Activated CD8-positive, alpha-beta memory T cell treated with anti-CD3 and anti-CD28 coated beads, Interleukin-2, amount 10 ng/mL, durations not matched to agents 7 days and 5 days (primary cell): ENCODE data around the gene CLDN9. TPM values are rescaled to one million over a fixed set of nuclear protein-coding genes. Genes with fewer than 3 reads are reported as not detected.

Source experiments
- ATAC-seq: fragments of 150-1000 bp; cut with Tn5 transposase; one replicate; pipeline ENCODE4 v1.10.0; 2021; ENCODE audit warnings: moderate library complexity
- CTCF ChIA-PET: fragments of 350-600 bp; sonication (Branson Sonifier 250); formaldehyde crosslinking; loops from one replicate; lab custom pipeline; 2021; ENCODE audit warnings: antibody characterized with exemption; lab: Charles Lee
- DNase-seq: peaks from one replicate; pipeline ENCODE4 v3.0.0-alpha.2; 2020
- H3K27ac Mint-ChIP-seq: one replicate; pipeline ENCODE4 v1.8.0; 2021; ENCODE audit warnings: mild to moderate bottlenecking, mixed read lengths
- H3K27me3 Mint-ChIP-seq: one replicate; pipeline ENCODE4 v1.8.0; 2021; ENCODE audit warnings: mixed read lengths
- H3K36me3 Mint-ChIP-seq: one replicate; pipeline ENCODE4 v1.8.0; 2021; ENCODE audit warnings: mild to moderate bottlenecking, mixed read lengths
- H3K4me1 Mint-ChIP-seq: one replicate; pipeline ENCODE4 v1.8.0; 2021; ENCODE audit warnings: mixed read lengths
- H3K4me3 Mint-ChIP-seq: one replicate; pipeline ENCODE4 v1.8.0; 2021; ENCODE audit warnings: mild to moderate bottlenecking, moderate library complexity, mixed read lengths
- H3K9me3 Mint-ChIP-seq: one replicate; pipeline ENCODE4 v1.8.0; 2022; ENCODE audit warnings: low read depth, mixed read lengths
- total RNA-seq, 2 experiments: library from RNA; stranded (reverse); gene quantifications; one replicate each; pipeline ENCODE4 v1.2.3, GENCODE V29; 2021

Gene CLDN9, protein sequence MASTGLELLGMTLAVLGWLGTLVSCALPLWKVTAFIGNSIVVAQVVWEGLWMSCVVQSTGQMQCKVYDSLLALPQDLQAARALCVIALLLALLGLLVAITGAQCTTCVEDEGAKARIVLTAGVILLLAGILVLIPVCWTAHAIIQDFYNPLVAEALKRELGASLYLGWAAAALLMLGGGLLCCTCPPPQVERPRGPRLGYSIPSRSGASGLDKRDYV
- under 1 TPM; 0.09 to 0.15 TPM for total RNA-seq

DNA sequence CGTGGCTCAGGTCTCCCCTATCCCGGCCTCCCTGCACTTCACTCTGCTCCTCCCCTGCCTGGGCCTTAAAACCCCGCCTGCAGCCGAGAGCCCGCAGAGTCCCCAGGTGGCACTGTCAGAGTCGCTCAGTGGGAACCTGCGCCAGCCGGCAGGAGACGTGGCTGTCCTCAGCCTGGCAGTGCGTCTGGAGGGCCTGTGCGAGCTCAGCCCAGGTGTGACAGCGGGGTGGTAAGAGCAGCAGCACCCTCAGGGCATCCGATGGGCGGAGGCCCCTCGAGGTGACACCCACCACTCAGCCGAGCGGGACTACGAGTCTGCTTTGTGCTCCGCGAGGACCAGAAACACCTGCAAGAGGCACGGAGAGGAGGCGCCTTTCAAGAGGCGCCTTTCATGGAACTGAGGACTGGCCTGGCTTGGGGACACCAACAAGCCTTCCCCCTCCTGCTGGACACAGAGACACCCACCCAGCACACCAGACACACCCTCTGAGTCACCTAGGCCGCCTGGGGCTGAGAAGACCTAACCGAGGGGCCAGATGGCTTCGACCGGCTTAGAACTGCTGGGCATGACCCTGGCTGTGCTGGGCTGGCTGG, at the start of gene CLDN9:
CLDN9 (plus strand) TSS at position 96 of the 593 bp plus-strand sequence; CDS start at position 536, 440 bp downstream.
- CTCF ChIA-PET: interaction anchor here (19.2 kb wide), 1 partner anchor 14 kb away, joined by 370 read pairs; the partner anchor contains the start of genes HCFC1R1, THOC6 and TNFRSF12A
- ATAC-seq (no peak), DNase-seq (no peak)
- H3K36me3 Mint-ChIP-seq: no peaks in the 10 kb centered on the region
- no peak within 1 kb of the TSS for H3K27ac Mint-ChIP-seq
- no peak within 1 kb of the TSS for H3K4me3 Mint-ChIP-seq
- peaks cover 31% of the 10 kb centered on the region for H3K27me3 Mint-ChIP-seq
- no peaks in the 10 kb centered on the region for H3K9me3 Mint-ChIP-seq
- H3K4me1 Mint-ChIP-seq: peaks cover 10% of the 10 kb centered on the region

DNA sequence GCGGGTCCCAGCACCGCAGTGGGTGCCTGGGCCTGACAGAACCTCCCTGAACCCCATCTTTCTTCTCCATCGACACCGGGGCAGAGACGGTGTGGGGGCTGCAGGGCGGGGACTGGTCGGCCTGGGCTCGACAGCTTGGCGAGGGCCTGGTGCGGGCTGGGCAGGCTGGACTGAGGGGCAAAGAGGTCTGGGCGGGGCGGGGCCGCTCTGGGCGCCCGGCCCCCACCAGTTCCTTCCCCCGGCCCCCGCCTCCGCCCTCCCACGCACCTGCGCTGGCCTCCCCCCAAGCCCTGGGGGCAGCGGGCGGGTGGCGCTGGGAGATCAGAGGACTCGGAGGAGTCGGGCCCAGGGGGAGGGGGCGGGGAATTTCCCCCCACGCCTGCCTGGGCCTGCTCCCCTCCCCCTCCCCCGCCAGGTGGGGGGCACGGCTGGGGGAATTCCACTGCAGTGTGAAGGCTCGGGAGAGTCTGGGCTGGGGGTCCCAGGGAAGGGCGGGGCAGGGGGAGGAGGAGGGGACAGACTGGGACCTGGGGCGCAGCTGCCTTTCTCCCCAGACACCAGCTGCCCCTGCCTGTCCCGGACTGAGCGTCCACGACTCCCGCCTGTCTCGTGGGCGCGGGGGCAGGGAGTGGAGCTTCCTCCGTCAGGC, 49.5 kb upstream of the CLDN9 start:
- DNase-seq: no peak
- peaks cover under 1% of the 10 kb centered on the region for H3K36me3 Mint-ChIP-seq
- no peak overlapping the region for H3K27ac Mint-ChIP-seq

DNA sequence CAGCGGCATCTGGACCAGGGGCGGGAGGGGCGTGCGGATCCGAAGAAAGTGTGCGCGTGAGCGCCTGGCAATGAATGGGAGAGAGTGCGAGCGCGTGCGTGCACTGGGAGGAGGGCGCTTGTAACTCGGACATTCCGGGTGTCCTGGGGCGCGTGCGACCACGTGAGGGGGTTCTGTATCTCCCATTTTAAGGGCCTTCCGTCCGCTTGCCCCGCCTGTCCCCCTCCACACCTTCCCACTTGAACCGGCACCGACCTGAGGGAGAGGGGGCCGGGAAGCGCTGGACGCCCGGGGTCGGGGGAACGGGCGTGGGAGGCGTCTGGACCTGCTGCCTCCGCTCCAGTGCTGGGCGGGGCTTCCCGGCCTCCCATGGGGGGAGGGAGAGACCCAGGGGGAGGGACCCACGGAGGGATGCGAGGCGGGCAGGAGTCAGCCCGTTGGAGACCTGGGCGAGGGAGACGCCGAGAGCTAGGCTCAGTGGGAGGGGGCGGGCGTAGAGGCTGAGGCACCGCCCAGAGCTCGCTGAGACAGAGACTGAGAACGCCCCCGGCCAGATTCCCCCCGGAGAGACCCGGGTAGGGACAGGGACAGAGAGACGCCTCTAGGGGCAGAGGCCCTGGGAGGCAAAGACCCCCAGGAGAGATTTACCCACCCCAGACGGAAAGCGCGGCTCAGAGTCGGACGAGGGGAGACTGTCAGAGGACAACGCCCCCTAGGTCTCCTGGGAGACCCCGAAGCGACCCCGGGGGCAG, 48.8 kb upstream of the CLDN9 start, which contains the start of gene KREMEN2:
KREMEN2 (plus strand) TSS at position 553 of the 752 bp plus-strand sequence. CDS start 246 bp downstream, outside the sequence.
- no peak for ATAC-seq
- peak; percentile 47 for DNase-seq
- H3K27me3 Mint-ChIP-seq: peaks cover 43% of the 10 kb centered on the region
- peaks cover 2% of the 10 kb centered on the region for H3K36me3 Mint-ChIP-seq
- H3K4me3 Mint-ChIP-seq: peak within 1 kb of the TSS; percentile 51
- CTCF ChIA-PET: interaction anchor here (0.8 to 2.0 kb wide), 5 partner anchors 11 to 51 kb away, joined by 3 to 5 read pairs (median 4); no protein-coding TSS in a partner anchor
- peaks cover 30% of the 10 kb centered on the region for H3K4me1 Mint-ChIP-seq
- no peaks in the 10 kb centered on the region for H3K9me3 Mint-ChIP-seq
- H3K27ac Mint-ChIP-seq: no peak within 1 kb of the TSS

More for the DNA sequence above, 49.5 kb upstream of the CLDN9 start:
- peaks cover 23% of the 10 kb centered on the region for H3K4me1 Mint-ChIP-seq
- CTCF ChIA-PET: interaction anchor here (0.6 to 2.4 kb wide), 7 partner anchors 12 to 44 kb away, joined by 3 to 6 read pairs (median 4); no protein-coding TSS in a partner anchor
- H3K9me3 Mint-ChIP-seq: no peaks in the 10 kb centered on the region
- H3K4me3 Mint-ChIP-seq: no peak overlapping the region
- H3K27me3 Mint-ChIP-seq: peaks cover 39% of the 10 kb centered on the region
- ATAC-seq: no peak

DNA sequence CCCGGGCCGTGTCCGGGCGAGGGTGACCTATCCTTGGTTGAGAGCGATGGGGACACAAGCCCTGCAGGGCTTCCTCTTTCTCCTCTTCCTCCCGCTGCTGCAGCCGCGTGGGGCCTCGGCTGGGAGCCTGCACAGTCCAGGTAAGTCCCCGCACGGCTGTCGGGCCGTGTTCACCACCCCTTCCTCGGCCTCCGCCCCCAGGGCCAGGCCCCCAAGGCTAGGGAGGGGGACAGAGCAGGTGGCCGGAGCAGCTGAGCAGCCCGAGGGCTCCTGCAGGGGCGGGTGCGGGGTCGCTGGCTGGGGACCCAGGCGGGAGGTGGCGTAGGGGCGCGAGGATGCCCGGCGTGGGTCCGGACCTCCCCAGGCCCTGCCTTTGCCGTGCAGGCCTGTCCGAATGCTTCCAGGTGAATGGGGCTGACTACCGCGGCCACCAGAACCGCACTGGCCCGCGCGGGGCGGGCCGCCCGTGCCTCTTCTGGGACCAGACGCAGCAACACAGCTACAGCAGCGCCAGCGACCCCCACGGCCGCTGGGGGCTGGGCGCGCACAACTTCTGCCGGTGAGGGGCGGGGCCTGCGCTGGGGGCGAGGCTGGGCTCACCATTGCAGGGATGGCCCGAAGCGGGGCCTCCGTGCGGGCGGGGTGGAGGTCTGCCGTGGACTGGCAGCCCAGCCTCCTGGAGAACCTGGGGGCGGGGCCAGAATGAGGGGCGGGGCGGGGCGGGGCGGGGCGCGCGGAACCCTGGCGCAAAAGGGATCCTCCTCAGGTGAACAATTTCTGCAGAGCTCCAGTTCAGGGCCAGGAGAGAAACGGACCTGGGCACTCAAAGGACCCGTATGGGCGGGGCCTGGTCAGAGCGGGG, 48.0 kb upstream of the CLDN9 start:
- H3K36me3 Mint-ChIP-seq: peaks cover 2% of the 10 kb centered on the region
- CTCF ChIA-PET: interaction anchor here (0.7 to 2.0 kb wide), 12 partner anchors 13 to 211 kb away, joined by 3 to 5 read pairs (median 4); partner anchors contain the start of gene FLYWCH1
- H3K27me3 Mint-ChIP-seq: peaks cover 41% of the 10 kb centered on the region
- ATAC-seq (peak; percentile 30), DNase-seq (peak; percentile 81)
- H3K4me3 Mint-ChIP-seq: peak overlapping the region; percentile 43
- H3K4me1 Mint-ChIP-seq: peaks cover 30% of the 10 kb centered on the region
- H3K9me3 Mint-ChIP-seq: no peaks in the 10 kb centered on the region
- H3K27ac Mint-ChIP-seq: no peak overlapping the region

DNA sequence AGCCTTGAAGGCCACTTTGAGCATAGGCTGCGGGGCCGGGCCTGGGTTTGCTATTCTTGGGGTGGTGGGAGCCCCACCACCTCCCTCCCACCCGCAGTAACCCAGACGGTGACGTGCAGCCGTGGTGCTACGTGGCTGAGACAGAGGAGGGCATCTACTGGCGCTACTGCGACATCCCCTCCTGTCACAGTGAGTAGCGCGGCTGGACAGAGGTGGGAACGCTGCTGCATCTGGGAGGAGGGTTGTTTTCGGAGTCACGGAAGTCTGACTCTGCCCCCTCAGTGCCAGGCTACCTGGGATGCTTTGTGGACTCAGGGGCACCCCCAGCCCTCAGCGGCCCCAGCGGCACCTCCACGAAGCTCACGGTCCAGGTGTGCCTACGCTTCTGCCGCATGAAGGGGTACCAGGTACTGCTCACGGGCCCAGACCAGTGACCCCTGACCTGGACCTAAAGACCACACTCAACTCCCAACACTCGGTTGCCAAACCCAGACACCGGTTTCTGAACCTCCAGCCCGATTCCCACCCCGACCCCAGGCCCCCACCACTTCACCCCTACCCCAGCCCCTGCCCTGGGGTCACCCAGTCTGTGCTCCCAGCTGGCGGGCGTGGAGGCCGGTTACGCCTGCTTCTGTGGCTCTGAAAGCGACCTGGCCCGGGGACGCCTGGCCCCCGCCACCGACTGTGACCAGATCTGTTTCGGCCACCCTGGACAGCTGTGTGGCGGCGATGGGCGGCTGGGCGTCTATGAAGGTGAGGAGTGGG, 46.5 kb upstream of the CLDN9 start:
- H3K27ac Mint-ChIP-seq: no peak overlapping the region
- peak overlapping the region; percentile 43 for H3K4me3 Mint-ChIP-seq
- peaks cover 4% of the 10 kb centered on the region for H3K36me3 Mint-ChIP-seq
- peaks cover 38% of the 10 kb centered on the region for H3K4me1 Mint-ChIP-seq
- CTCF ChIA-PET: interaction anchor here (0.8 to 1.6 kb wide), 6 partner anchors 38 to 61 kb away, joined by 3 to 5 read pairs (median 4); partner anchors contain the start of gene TNFRSF12A
- ATAC-seq (no peak), DNase-seq (no peak)
- no peaks in the 10 kb centered on the region for H3K9me3 Mint-ChIP-seq
- H3K27me3 Mint-ChIP-seq: peaks cover 35% of the 10 kb centered on the region

DNA sequence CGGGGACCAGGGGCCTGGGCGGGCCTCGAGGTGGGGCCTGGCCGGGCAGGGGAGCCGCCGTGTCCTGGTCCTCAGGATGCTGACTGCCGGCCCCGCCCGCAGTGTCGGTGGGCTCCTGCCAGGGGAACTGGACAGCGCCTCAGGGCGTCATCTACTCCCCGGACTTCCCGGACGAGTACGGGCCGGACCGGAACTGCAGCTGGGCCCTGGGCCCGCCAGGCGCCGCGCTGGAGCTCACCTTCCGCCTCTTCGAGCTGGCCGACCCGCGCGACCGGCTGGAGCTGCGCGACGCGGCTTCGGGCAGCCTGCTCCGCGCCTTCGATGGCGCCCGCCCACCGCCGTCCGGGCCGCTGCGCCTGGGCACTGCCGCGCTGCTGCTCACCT, 45.9 kb upstream of the CLDN9 start:
- no peak for ATAC-seq
- no peak for DNase-seq
- H3K4me1 Mint-ChIP-seq: peaks cover 36% of the 10 kb centered on the region
- H3K36me3 Mint-ChIP-seq: peaks cover 4% of the 10 kb centered on the region
- CTCF ChIA-PET: interaction anchor here (1.0 to 2.0 kb wide), 6 partner anchors 11 to 62 kb away, joined by 3 to 8 read pairs (median 4); no protein-coding TSS in a partner anchor
- H3K4me3 Mint-ChIP-seq: no peak overlapping the region
- H3K27me3 Mint-ChIP-seq: peaks cover 33% of the 10 kb centered on the region
- H3K9me3 Mint-ChIP-seq: no peaks in the 10 kb centered on the region
- no peak overlapping the region for H3K27ac Mint-ChIP-seq

DNA sequence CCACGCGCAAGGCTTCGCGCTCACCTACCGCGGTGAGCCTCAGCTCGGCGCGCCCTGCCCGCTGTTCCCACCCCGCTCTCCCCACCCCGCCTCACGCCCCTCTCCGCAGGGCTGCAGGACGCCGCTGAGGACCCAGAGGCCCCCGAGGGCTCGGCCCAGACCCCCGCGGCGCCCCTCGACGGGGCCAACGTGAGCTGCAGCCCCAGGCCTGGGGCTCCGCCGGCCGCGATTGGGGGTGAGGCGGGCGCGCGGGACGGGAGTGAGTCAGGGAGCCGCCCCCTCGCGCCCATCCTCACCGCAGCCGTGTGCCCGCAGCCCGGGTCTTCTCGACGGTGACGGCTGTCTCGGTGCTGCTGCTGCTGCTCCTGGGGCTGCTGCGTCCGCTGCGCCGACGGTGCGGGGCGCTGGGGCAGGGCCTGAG, 45.5 kb upstream of the CLDN9 start:
- CTCF ChIA-PET: interaction anchor here (1.0 to 2.0 kb wide), 7 partner anchors 11 to 61 kb away, joined by 3 to 8 read pairs (median 3); no protein-coding TSS in a partner anchor
- H3K9me3 Mint-ChIP-seq: no peaks in the 10 kb centered on the region
- ATAC-seq (no peak), DNase-seq (no peak)
- H3K36me3 Mint-ChIP-seq: peaks cover 8% of the 10 kb centered on the region
- H3K4me1 Mint-ChIP-seq: peaks cover 40% of the 10 kb centered on the region
- no peak overlapping the region for H3K4me3 Mint-ChIP-seq
- no peak overlapping the region for H3K27ac Mint-ChIP-seq
- H3K27me3 Mint-ChIP-seq: peaks cover 29% of the 10 kb centered on the region

DNA sequence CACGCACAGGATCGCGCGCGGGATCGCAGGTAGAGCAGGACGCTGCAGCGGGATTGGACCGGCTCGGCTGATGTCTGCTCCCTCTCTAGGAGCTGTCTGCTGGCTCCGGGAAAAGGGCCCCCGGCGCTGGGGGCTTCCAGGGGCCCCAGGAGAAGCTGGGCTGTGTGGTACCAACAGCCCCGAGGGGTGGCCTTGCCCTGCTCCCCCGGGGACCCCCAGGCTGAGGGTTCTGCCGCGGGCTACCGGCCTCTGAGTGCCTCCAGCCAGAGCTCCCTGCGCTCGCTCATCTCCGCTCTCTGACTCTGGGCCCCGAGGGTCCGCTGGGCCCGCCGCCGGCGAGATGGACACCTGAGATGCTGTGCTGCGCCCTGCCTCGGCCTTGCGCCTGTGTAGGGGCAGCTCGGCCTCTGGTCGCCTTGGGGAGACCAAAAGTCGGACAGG, 45.0 kb upstream of the CLDN9 start:
- ATAC-seq (no peak), DNase-seq (no peak)
- Mint-ChIP-seq H3K36me3 (peaks cover 10% of the 10 kb centered on the region), H3K27me3 (peaks cover 25% of the 10 kb centered on the region), H3K9me3 (no peaks in the 10 kb centered on the region), H3K4me1 (peaks cover 40% of the 10 kb centered on the region), H3K4me3 (no peak overlapping the region), H3K27ac (no peak overlapping the region)
- CTCF ChIA-PET: interaction anchor here (0.6 to 2.0 kb wide), 8 partner anchors 10 to 377 kb away, joined by 3 to 8 read pairs (median 3); no protein-coding TSS in a partner anchor

DNA sequence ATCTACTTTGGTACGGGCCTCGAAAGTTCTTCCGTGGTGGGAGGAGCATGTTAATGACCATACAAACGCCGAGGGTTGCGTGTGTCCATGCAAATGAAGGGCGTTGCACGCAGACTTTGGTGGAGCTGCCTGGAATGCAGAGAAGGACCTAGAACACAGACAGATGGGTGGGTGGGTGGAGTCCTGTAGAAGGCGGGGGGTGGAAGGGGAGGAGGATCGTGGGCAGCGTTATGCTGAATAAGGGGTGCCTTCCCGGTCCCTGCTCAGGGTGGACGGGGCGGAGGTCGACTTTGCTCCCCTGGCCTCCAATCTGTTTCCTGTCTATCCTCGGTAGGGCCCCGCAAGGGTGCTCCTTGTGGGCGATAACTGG, 44.4 kb upstream of the CLDN9 start:
- H3K36me3 Mint-ChIP-seq: peaks cover 12% of the 10 kb centered on the region
- no peak for ATAC-seq
- peaks cover 23% of the 10 kb centered on the region for H3K27me3 Mint-ChIP-seq
- no peak for DNase-seq
- H3K27ac Mint-ChIP-seq: peak overlapping the region; percentile 76
- H3K4me1 Mint-ChIP-seq: peaks cover 40% of the 10 kb centered on the region
- peak overlapping the region; percentile 71 for H3K4me3 Mint-ChIP-seq
- CTCF ChIA-PET: interaction anchor here (0.6 to 2.0 kb wide), 4 partner anchors 9 to 378 kb away, joined by 3 to 8 read pairs (median 4); no protein-coding TSS in a partner anchor
- no peaks in the 10 kb centered on the region for H3K9me3 Mint-ChIP-seq

DNA sequence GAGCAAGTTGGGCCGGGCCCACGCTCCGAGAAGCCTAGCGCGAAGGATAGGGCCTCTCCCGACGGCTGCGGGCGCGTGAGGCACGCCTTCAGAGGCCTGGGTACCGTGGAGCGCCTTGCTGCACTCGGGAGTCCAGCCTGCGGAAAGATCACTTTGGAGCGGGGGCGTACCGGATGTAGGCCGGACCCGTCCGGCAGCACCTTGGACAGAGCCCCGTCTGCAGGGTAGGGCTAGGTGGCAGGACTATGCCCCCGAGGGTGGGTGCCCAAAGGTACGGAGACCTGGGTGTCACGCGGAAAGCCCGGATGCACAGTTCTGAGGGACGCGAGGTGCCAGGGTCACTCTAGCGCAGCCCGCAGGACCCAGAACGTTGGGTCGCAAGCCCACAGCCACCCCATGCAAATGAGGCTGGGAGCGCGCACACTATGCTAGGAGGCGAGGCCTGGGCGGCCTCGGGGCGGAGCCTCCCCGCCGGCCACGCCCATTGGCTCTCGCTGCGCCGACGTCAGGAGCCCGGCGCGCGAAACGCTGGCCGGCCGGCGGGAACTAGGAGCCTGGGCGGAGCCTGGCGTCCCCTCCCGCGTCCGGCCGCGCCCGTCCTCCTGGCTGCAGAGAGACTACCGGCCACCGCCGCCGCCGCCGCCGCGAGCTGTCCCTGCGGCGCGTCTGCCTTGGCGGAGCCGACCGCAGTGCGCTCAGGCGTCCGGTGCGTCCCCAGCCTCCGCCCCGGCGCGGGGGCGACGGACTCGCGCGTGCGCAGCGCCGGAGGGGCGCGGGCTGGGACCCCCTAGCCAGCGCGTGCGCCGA, 43.8 kb upstream of the CLDN9 start, which contains the start of gene PAQR4:
PAQR4 (plus strand) TSS at position 611 of the 807 bp plus-strand sequence. CDS start 327 bp downstream, outside the sequence.
- peaks cover 13% of the 10 kb centered on the region for H3K36me3 Mint-ChIP-seq
- no peaks in the 10 kb centered on the region for H3K9me3 Mint-ChIP-seq
- ATAC-seq: peak; percentile 75
- H3K27me3 Mint-ChIP-seq: peaks cover 18% of the 10 kb centered on the region
- H3K4me3 Mint-ChIP-seq: peak within 1 kb of the TSS; percentile 73
- DNase-seq: peak; percentile 89
- H3K27ac Mint-ChIP-seq: peak within 1 kb of the TSS; percentile 77
- H3K4me1 Mint-ChIP-seq: peaks cover 38% of the 10 kb centered on the region
- CTCF ChIA-PET: interaction anchor here (0.7 to 2.0 kb wide), 13 partner anchors 7 to 190 kb away, joined by 3 to 28 read pairs (median 4); partner anchors contain the start of gene PKMYT1
